ENCODE measurements around the gene ATRN. TPM values are rescaled to one million over a fixed set of nuclear protein-coding genes. Genes with fewer than 3 reads are reported as not detected.

Gene ATRN
- total RNA-seq, 1 experiment from 2014 or later, result 26.1 TPM

- Histone ChIP-seq H4K20me1 (ENCODE audit: low read length) (no peaks in the 10 kb centered on the region), H3K4me1 (ENCODE audit: insufficient read depth, low read length) (no peaks in the 10 kb centered on the region), H3K9ac (ENCODE audit: low read length) (no peak overlapping the region), H3K4me3 (ENCODE audit: low read length) (no peak overlapping the region), H3K27me3 (ENCODE audit: low read length) (no peaks in the 10 kb centered on the region), H3K79me2 (ENCODE audit: low read length) (peaks cover 21% of the 10 kb centered on the region), H3K27ac (ENCODE audit: low read length) (no peak overlapping the region), H3K9me3 (ENCODE audit: low read length) (peaks cover 4% of the 10 kb centered on the region; the same call in 1 of the 2 replicates), H3K4me2 (ENCODE audit: low read length) (no peak overlapping the region), H2AFZ (ENCODE audit: low read length) (no peak overlapping the region), H3F3A (ENCODE audit: low read length, unreplicated experiment) (no peaks in the 10 kb centered on the region), H3K9me2 (replicated peaks; ENCODE audit: low read length) (no peaks in the 10 kb centered on the region), H3K36me3 (ENCODE audit: low read depth, low read length) (0 out of 2 replicates have a peak, but pooled peaks cover 3% of the 10 kb centered on the region)
- ChIA-PET POLR2A (ENCODE audit: unreplicated experiment) (interaction anchor here (0.6 kb wide), 1 partner anchor 115 kb away, joined by 3 read pairs; no protein-coding TSS in a partner anchor), CTCF (no interaction called here)
- ATAC-seq (no peak), DNase-seq (no peak)
- no TSS peak for BruUV-seq (replicated peaks)
- intact Hi-C loops (cut with micrococcal nuclease), result no loop called here
- no peak; the same call in 1 of the 2 replicates for TF ChIP-seq CTCF (conservative IDR thresholded peaks at IDR 0.05; ENCODE audit: low read depth, low read length)
- TF ChIP-seq EZH2 (IDR thresholded peaks at IDR 0.05; ENCODE audit: low read length, unreplicated experiment), result no peak
- no peak for TF ChIP-seq EZH2phosphoT487 (IDR thresholded peaks at IDR 0.05; ENCODE audit: borderline replicate concordance, low read length)
Observed at GRCh38 chr20:3494218-3494617, 23.4 kb downstream of the ATRN start.

DNA sequence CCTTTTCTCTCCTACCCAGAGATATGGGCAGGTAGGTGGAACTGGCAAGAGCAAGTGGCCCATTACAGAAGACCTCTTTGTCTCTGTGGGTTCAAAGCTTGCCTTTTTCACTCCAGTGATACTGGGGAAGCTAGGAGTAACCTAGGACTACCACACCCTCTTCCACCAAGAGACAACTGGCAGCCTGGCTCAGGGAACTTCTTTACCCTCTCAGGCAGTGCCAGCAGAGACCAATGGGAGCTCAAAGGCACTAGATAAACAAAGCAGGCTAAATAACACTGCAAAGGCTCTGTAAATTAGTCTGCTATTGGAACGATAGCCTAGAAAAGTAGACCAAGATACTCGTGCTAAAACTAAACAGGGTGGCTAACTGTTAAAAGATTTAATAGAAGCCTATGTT lies 32.1 kb downstream of the ATRN start:
- Histone ChIP-seq H3K9me3 (ENCODE audit: low read length) (no peaks in the 10 kb centered on the region), H3F3A (ENCODE audit: low read length, unreplicated experiment) (no peaks in the 10 kb centered on the region), H3K4me2 (ENCODE audit: low read length) (no peak overlapping the region), H2AFZ (ENCODE audit: low read length) (no peak overlapping the region), H3K4me3 (ENCODE audit: low read length) (no peak overlapping the region), H3K27me3 (ENCODE audit: low read length) (no peaks in the 10 kb centered on the region), H3K79me2 (ENCODE audit: low read length) (no peaks in the 10 kb centered on the region), H3K9ac (ENCODE audit: low read length) (no peak overlapping the region), H3K4me1 (ENCODE audit: insufficient read depth, low read length) (no peaks in the 10 kb centered on the region), H3K36me3 (ENCODE audit: low read depth, low read length) (no peaks in the 10 kb centered on the region), H4K20me1 (ENCODE audit: low read length) (no peaks in the 10 kb centered on the region), H3K27ac (ENCODE audit: low read length) (no peak overlapping the region), H3K9me2 (replicated peaks; ENCODE audit: low read length) (no peaks in the 10 kb centered on the region)
- intact Hi-C loops (cut with micrococcal nuclease), result no loop called here
- DNase-seq (no peak), ATAC-seq (no peak)
- no TSS peak for BruUV-seq (replicated peaks)
- ChIA-PET POLR2A (ENCODE audit: unreplicated experiment) (no interaction called here), CTCF (no interaction called here)
- TF ChIP-seq CTCF (conservative IDR thresholded peaks at IDR 0.05; ENCODE audit: low read depth, low read length) (no peak), EZH2 (IDR thresholded peaks at IDR 0.05; ENCODE audit: low read length, unreplicated experiment) (no peak), EZH2phosphoT487 (IDR thresholded peaks at IDR 0.05; ENCODE audit: borderline replicate concordance, low read length) (no peak)

GRCh38 chr20:3505148-3505547 lies 34.3 kb downstream of the ATRN start:
- no peaks in the 10 kb centered on the region for H3K4me1 ChIP-seq (ENCODE audit: insufficient read depth, low read length)
- H3K9me2 ChIP-seq (replicated peaks; ENCODE audit: low read length), result no peaks in the 10 kb centered on the region
- H3K4me3 ChIP-seq (ENCODE audit: low read length), result no peak overlapping the region
- ATAC-seq (no peak), DNase-seq (no peak)
- no peak overlapping the region for H2AFZ ChIP-seq (ENCODE audit: low read length)
- no peak overlapping the region for H3K9ac ChIP-seq (ENCODE audit: low read length)
- no peak overlapping the region for H3K4me2 ChIP-seq (ENCODE audit: low read length)
- H3K27ac ChIP-seq (ENCODE audit: low read length), result no peak overlapping the region
- H3K9me3 ChIP-seq (ENCODE audit: low read length), result no peaks in the 10 kb centered on the region
- no peak for TF ChIP-seq EZH2phosphoT487 (IDR thresholded peaks at IDR 0.05; ENCODE audit: borderline replicate concordance, low read length)
- TF ChIP-seq EZH2 (IDR thresholded peaks at IDR 0.05; ENCODE audit: low read length, unreplicated experiment), result no peak
- no peak for TF ChIP-seq CTCF (conservative IDR thresholded peaks at IDR 0.05; ENCODE audit: low read depth, low read length)
- ChIA-PET CTCF (no interaction called here), POLR2A (ENCODE audit: unreplicated experiment) (no interaction called here)
- H3K36me3 ChIP-seq (ENCODE audit: low read depth, low read length), result no peaks in the 10 kb centered on the region
- no peaks in the 10 kb centered on the region; the same call in 1 of the 2 replicates for H3K79me2 ChIP-seq (ENCODE audit: low read length)
- H3F3A ChIP-seq (ENCODE audit: low read length, unreplicated experiment), result no peaks in the 10 kb centered on the region
- intact Hi-C loops (cut with micrococcal nuclease), result no loop called here
- BruUV-seq (replicated peaks), result no TSS peak
- H4K20me1 ChIP-seq (ENCODE audit: low read length), result no peaks in the 10 kb centered on the region
- H3K27me3 ChIP-seq (ENCODE audit: low read length), result no peaks in the 10 kb centered on the region

All from PC-3 (cell line).